GM23338 (cell line): ENCODE measurements around the gene ESRRB. TPM values are rescaled to one million over a fixed set of nuclear protein-coding genes. Genes with fewer than 3 reads are reported as not detected.

Experiments used
- ATAC-seq: fragments of 200-7000 bp; cut with Tn5 transposase; 3 replicates; pipeline ENCODE4 v1.9.1; 2020
- DNase-seq: peaks from one replicate; pipeline ENCODE4 v3.0.0-alpha.2; 2015; ENCODE audit warnings: low spot score
- H2AFZ ChIP-seq: fragments of 200-600 bp; sonication (generic); 2 replicates; pipeline ENCODE4 v1.8.0; 2016; ENCODE audit warnings: antibody characterized with exemption, mild to moderate bottlenecking, moderate library complexity
- H3F3A ChIP-seq: fragments of 200-600 bp; sonication (generic); replicated peaks from 2 replicates; pipeline ENCODE4 v1.8.0; 2017; ENCODE audit warnings: antibody characterized with exemption, mixed run types, low read depth
- H3K27ac ChIP-seq: fragments of 200-600 bp; sonication (generic); 2 replicates; pipeline ENCODE4 v1.6.1; 2016; ENCODE audit warnings: low read depth
- H3K27me3 ChIP-seq: fragments of 200-600 bp; sonication (generic); 2 replicates; pipeline ENCODE4 v1.8.0; 2016; ENCODE audit warnings: mild to moderate bottlenecking, mixed run types, moderate library complexity; ENCODE audit not compliant: insufficient read depth
- H3K36me3 ChIP-seq: fragments of 200-600 bp; sonication (generic); 2 replicates; pipeline ENCODE4 v1.8.0; 2016; ENCODE audit warnings: mild to moderate bottlenecking; ENCODE audit not compliant: insufficient read depth
- H3K4me1 ChIP-seq: fragments of 200-600 bp; sonication (generic); 2 replicates; pipeline ENCODE4 v1.8.0; 2016; ENCODE audit warnings: mild to moderate bottlenecking, moderate library complexity; ENCODE audit not compliant: insufficient read depth
- H3K4me2 ChIP-seq: fragments of 200-600 bp; sonication (generic); 2 replicates; pipeline ENCODE4 v1.7.1; 2017; ENCODE audit warnings: mixed run types
- H3K4me3 ChIP-seq: fragments of 200-600 bp; sonication (generic); 2 replicates; pipeline ENCODE4 v1.6.1; 2016; ENCODE audit warnings: mixed run types
- H3K79me2 ChIP-seq: fragments of 200-600 bp; sonication (generic); replicated peaks from 2 replicates; pipeline ENCODE4 v1.8.0; 2017; ENCODE audit warnings: mild to moderate bottlenecking; ENCODE audit not compliant: insufficient read depth
- H3K9me2 ChIP-seq: fragments of 200-600 bp; sonication (generic); 2 replicates; pipeline ENCODE4 v1.8.0; 2017; ENCODE audit not compliant: insufficient read depth
- H4K20me1 ChIP-seq: fragments of 200-600 bp; sonication (generic); replicated peaks from 2 replicates; pipeline ENCODE4 v1.8.0; 2017; ENCODE audit warnings: mild to moderate bottlenecking; ENCODE audit not compliant: insufficient read depth
- H3K27ac Mint-ChIP-seq: 2 replicates; pipeline ENCODE4 v1.8.0; 2020; ENCODE audit warnings: inconsistent platforms, mild to moderate bottlenecking, moderate library complexity, mixed read lengths
- H3K27me3 Mint-ChIP-seq: 3 replicates; pipeline ENCODE4 v1.8.0; 2022; ENCODE audit warnings: low read depth, mild to moderate bottlenecking, moderate library complexity, mixed read lengths, inconsistent platforms; ENCODE audit not compliant: insufficient read depth, poor library complexity
- H3K36me3 Mint-ChIP-seq: 3 replicates; pipeline ENCODE4 v1.8.0; 2021; ENCODE audit warnings: low read depth, mild to moderate bottlenecking, inconsistent platforms, moderate library complexity, mixed read lengths
- H3K4me1 Mint-ChIP-seq: 3 replicates; pipeline ENCODE4 v1.8.0; 2020; ENCODE audit warnings: mild to moderate bottlenecking, inconsistent platforms, mixed read lengths
- H3K4me3 Mint-ChIP-seq: 3 replicates; pipeline ENCODE4 v1.8.0; 2021; ENCODE audit warnings: moderate library complexity, mild to moderate bottlenecking, inconsistent platforms, mixed read lengths
- H3K9me3 Mint-ChIP-seq: 3 replicates; pipeline ENCODE4 v1.8.0; 2020; ENCODE audit warnings: moderate library complexity, mild to moderate bottlenecking, inconsistent platforms, mixed read lengths
- EZH2phosphoT487 ChIP-seq: fragments of 200-600 bp; sonication (generic); IDR thresholded peaks from one replicate; pipeline ENCODE4 v1.8.1; 2018; ENCODE audit warnings: antibody characterized with exemption; ENCODE audit not compliant: unreplicated experiment
- JUNB ChIP-seq: IDR thresholded peaks from one replicate; pipeline ENCODE4 v1.6.1; 2016; ENCODE audit warnings: antibody characterized with exemption; ENCODE audit not compliant: unreplicated experiment
- NANOG ChIP-seq: IDR thresholded peaks from 2 replicates; pipeline ENCODE4 v1.6.1; 2016; ENCODE audit warnings: antibody characterized with exemption, borderline replicate concordance
- POLR2AphosphoS5 ChIP-seq: IDR thresholded peaks from 2 replicates; pipeline ENCODE4 v1.6.1; 2016; ENCODE audit warnings: antibody characterized with exemption, low read depth
- ZNF114 ChIP-seq: fragments of 250-450 bp; sonication (Bioruptor Pico); IDR thresholded peaks from 2 replicates; pipeline ENCODE4 v1.5.0; 2020; ENCODE audit warnings: mild to moderate bottlenecking, moderate library complexity
- ZNF331 ChIP-seq: fragments of 250-450 bp; sonication (Bioruptor Pico); IDR thresholded peaks from 2 replicates; pipeline ENCODE4 v1.5.0; 2020; ENCODE audit warnings: low read depth, mild to moderate bottlenecking, moderate library complexity
- ZNF462 ChIP-seq: fragments of 250-450 bp; sonication (Bioruptor Pico); IDR thresholded peaks from 2 replicates; pipeline ENCODE4 v1.5.0; 2020; ENCODE audit warnings: mild to moderate bottlenecking, moderate library complexity
- polyA plus RNA-seq: library from polyadenylated mRNA; unstranded; fragments of >200 nt; fragmentation: Nextera tagmentation; extraction: Ambion mirVana; gene quantifications from 2 replicates; pipeline ENCODE4 v1.2.1, GENCODE V29; 2016
- total RNA-seq: library from RNA; depleted of rRNA; stranded (reverse); fragments of >200 nt; shearing (Covaris generic); gene quantifications from 2 replicates; pipeline ENCODE4 v1.2.3, GENCODE V29; 2014
- TF ChIP-seq, protein P1 (sequence below), 2 experiments: fragments of 200-600 bp in 1 of 2; sonication (generic) in 1 of 2; conservative IDR thresholded peaks; 2 replicates each; pipeline versions ENCODE4 v1.5.1 to v1.6.1; 2016 to 2017; ENCODE audit warnings: antibody characterized with exemption in 2 of 2, low read depth in 2 of 2, mild to moderate bottlenecking in 2 of 2, moderate library complexity in 1 of 2
- TF ChIP-seq, protein P2 (sequence below): IDR thresholded peaks from 2 replicates; pipeline ENCODE4 v1.6.1; 2016; ENCODE audit warnings: antibody characterized with exemption

Gene ESRRB
- total and polyA plus RNA-seq, 2 experiments from 2014 or later: 0.31 to 0.52 TPM

- H3K4me3 Mint-ChIP-seq: no peak overlapping the region
- H4K20me1 ChIP-seq: no peaks in the 10 kb centered on the region
- no peak overlapping the region for H3K4me2 ChIP-seq
- no peak overlapping the region for H2AFZ ChIP-seq
- H3K79me2 ChIP-seq: no peaks in the 10 kb centered on the region
- no peaks in the 10 kb centered on the region for H3K27me3 ChIP-seq
- DNase-seq: no peak
- peaks cover 5% of the 10 kb centered on the region; the same call in 1 of the 3 replicates for H3K4me1 Mint-ChIP-seq
- no peaks in the 10 kb centered on the region for H3K9me2 ChIP-seq
- TF ChIP-seq NANOG (no peak), ZNF462 (CRISPR knock-in tag) (no peak), ZNF114 (CRISPR knock-in tag) (no peak), EZH2phosphoT487 (no peak), ZNF331 (CRISPR knock-in tag) (no peak), JUNB (no peak), POLR2AphosphoS5 (no peak)
- TF ChIP-seq, protein P1, sequence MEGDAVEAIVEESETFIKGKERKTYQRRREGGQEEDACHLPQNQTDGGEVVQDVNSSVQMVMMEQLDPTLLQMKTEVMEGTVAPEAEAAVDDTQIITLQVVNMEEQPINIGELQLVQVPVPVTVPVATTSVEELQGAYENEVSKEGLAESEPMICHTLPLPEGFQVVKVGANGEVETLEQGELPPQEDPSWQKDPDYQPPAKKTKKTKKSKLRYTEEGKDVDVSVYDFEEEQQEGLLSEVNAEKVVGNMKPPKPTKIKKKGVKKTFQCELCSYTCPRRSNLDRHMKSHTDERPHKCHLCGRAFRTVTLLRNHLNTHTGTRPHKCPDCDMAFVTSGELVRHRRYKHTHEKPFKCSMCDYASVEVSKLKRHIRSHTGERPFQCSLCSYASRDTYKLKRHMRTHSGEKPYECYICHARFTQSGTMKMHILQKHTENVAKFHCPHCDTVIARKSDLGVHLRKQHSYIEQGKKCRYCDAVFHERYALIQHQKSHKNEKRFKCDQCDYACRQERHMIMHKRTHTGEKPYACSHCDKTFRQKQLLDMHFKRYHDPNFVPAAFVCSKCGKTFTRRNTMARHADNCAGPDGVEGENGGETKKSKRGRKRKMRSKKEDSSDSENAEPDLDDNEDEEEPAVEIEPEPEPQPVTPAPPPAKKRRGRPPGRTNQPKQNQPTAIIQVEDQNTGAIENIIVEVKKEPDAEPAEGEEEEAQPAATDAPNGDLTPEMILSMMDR (conservative IDR thresholded peaks at IDR 0.05; ENCODE audit: low read depth in 2 of 2): no peak
- TF ChIP-seq, protein P2, sequence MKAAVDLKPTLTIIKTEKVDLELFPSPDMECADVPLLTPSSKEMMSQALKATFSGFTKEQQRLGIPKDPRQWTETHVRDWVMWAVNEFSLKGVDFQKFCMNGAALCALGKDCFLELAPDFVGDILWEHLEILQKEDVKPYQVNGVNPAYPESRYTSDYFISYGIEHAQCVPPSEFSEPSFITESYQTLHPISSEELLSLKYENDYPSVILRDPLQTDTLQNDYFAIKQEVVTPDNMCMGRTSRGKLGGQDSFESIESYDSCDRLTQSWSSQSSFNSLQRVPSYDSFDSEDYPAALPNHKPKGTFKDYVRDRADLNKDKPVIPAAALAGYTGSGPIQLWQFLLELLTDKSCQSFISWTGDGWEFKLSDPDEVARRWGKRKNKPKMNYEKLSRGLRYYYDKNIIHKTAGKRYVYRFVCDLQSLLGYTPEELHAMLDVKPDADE: no peak
- H3K27me3 Mint-ChIP-seq: peaks cover 2% of the 10 kb centered on the region
- no peaks in the 10 kb centered on the region for H3K36me3 ChIP-seq
- H3K27ac Mint-ChIP-seq: peak overlapping the region; percentile 15; the same call in 1 of the 2 replicates
- H3K9me3 Mint-ChIP-seq: no peaks in the 10 kb centered on the region
- H3K4me1 ChIP-seq: no peaks in the 10 kb centered on the region
- no peak for ATAC-seq
- H3K27ac ChIP-seq: no peak overlapping the region
- no peaks in the 10 kb centered on the region for H3K36me3 Mint-ChIP-seq
- no peak overlapping the region for H3K4me3 ChIP-seq
- H3F3A ChIP-seq: no peaks in the 10 kb centered on the region
Observed at GRCh38 chr14:76495983-76496382, 120.0 kb downstream of the ESRRB start.
